Natural killer cell treated with Interleukin-12 subunit alpha and Interleukin-12 subunit beta and Interleukin-15 and Interleukin-18, amount 100 ng/mL, for 72 hours (primary cell): ENCODE results near the gene DIP2C. TPM values are rescaled to one million over a fixed set of nuclear protein-coding genes. Genes with fewer than 3 reads are reported as not detected.
"Not testable (repeated sequence)": the region's sequence is repeated elsewhere in the genome, so short reads cannot be mapped to it uniquely, and the experiment has no call there.

Experiments used
- ATAC-seq, 2 donors: fragments of 150-1000 bp; cut with Tn5 transposase in 1 of 2; sonication (Bioruptor Pico), chemical (Tn5 transposase) in 1 of 2; 2 replicates each; pipeline ENCODE4 v1.10.0; 2021
- DNase-seq: peaks from one replicate; pipeline ENCODE4 v3.0.0; 2022; ENCODE audit warnings: low spot score
- H3K27ac Mint-ChIP-seq, 2 donors: 1 replicate in 1 of 2; 2 replicates in 1 of 2; pipeline ENCODE4 v1.8.0; 2022; ENCODE audit warnings: mixed read lengths in 2 of 2, mild to moderate bottlenecking in 1 of 2, moderate library complexity in 1 of 2
- H3K27me3 Mint-ChIP-seq, 2 donors: 1 replicate in 1 of 2; 2 replicates in 1 of 2; pipeline ENCODE4 v1.8.0; 2022; ENCODE audit warnings: mixed read lengths in 2 of 2
- H3K36me3 Mint-ChIP-seq: one replicate; pipeline ENCODE4 v1.8.0; 2022; ENCODE audit warnings: mixed read lengths
- H3K4me1 Mint-ChIP-seq, 2 donors: 1 replicate in 1 of 2; 2 replicates in 1 of 2; pipeline ENCODE4 v1.8.0; 2022; ENCODE audit warnings: low read depth in 2 of 2, mixed read lengths in 2 of 2, mild to moderate bottlenecking in 1 of 2
- H3K4me3 Mint-ChIP-seq: one replicate; pipeline ENCODE4 v1.8.0; 2022; ENCODE audit warnings: mixed read lengths
- H3K9me3 Mint-ChIP-seq: 2 replicates; pipeline ENCODE4 v1.8.0; 2022; ENCODE audit warnings: mixed read lengths
- total RNA-seq, 2 donors: library from RNA; stranded (reverse); gene quantifications; one replicate each; pipeline ENCODE4 v1.2.3, GENCODE V29; 2022

DIP2C gene
- total RNA-seq, 2 donors from 2014 or later, result 0.57 to 0.98 TPM

- Mint-ChIP-seq H3K4me3 (no peak overlapping the region), H3K36me3 (no peaks in the 10 kb centered on the region), H3K4me1 (peaks cover 0 to 13% of the 10 kb centered on the region in 2 donors), H3K27ac (no peak overlapping the region), H3K9me3 (no peaks in the 10 kb centered on the region), H3K27me3 (peaks cover 0 to 2% of the 10 kb centered on the region in 2 donors)
- DNase-seq (no peak), ATAC-seq (no peak)
Measured at GRCh38 chr10:612696-613095, 76.8 kb downstream of the DIP2C start.

- not testable (repeated sequence) for H3K27me3 Mint-ChIP-seq, H3K4me3 Mint-ChIP-seq
- peaks cover 0 to 13% of the 10 kb centered on the region in 2 donors for H3K4me1 Mint-ChIP-seq
Measured at GRCh38 chr10:610642-611305, 78.7 kb downstream of the DIP2C start.

GRCh38 chr10:609868-610545 is 79.5 kb downstream of the DIP2C start:
- no peak overlapping the region for H3K27ac Mint-ChIP-seq

More at GRCh38 chr10:610642-611305, 78.7 kb downstream of the DIP2C start:
- not testable (repeated sequence) for H3K27ac Mint-ChIP-seq, H3K9me3 Mint-ChIP-seq, ATAC-seq, DNase-seq, H3K36me3 Mint-ChIP-seq

GRCh38 chr10:609262-609658 is 80.2 kb downstream of the DIP2C start:
- H3K4me3 Mint-ChIP-seq, result no peak overlapping the region
- H3K27me3 Mint-ChIP-seq, result peaks cover 6 to 8% of the 10 kb centered on the region in 2 donors
- H3K9me3 Mint-ChIP-seq, result no peaks in the 10 kb centered on the region
- peaks cover 0 to 13% of the 10 kb centered on the region in 2 donors for H3K4me1 Mint-ChIP-seq
- no peaks in the 10 kb centered on the region for H3K36me3 Mint-ChIP-seq
- no peak for DNase-seq
- no peak for ATAC-seq
- H3K27ac Mint-ChIP-seq, result no peak overlapping the region

More at GRCh38 chr10:609868-610545, 79.5 kb downstream of the DIP2C start:
- DNase-seq (no peak), ATAC-seq (no peak)
- peaks cover 6% of the 10 kb centered on the region in 2 donors for H3K27me3 Mint-ChIP-seq
- no peak overlapping the region for H3K4me3 Mint-ChIP-seq
- no peaks in the 10 kb centered on the region for H3K36me3 Mint-ChIP-seq
- H3K9me3 Mint-ChIP-seq, result no peaks in the 10 kb centered on the region
- peaks cover 0 to 13% of the 10 kb centered on the region in 2 donors for H3K4me1 Mint-ChIP-seq

GRCh38 chr10:608331-609261 is 80.9 kb downstream of the DIP2C start:
- no peaks in the 10 kb centered on the region for H3K36me3 Mint-ChIP-seq
- DNase-seq, result no peak
- H3K4me1 Mint-ChIP-seq, result peaks cover 0 to 13% of the 10 kb centered on the region in 2 donors
- H3K27me3 Mint-ChIP-seq, result peaks cover 8% of the 10 kb centered on the region in 2 donors
- H3K9me3 Mint-ChIP-seq, result no peaks in the 10 kb centered on the region
- H3K4me3 Mint-ChIP-seq, result no peak overlapping the region
- ATAC-seq, result no peak
- no peak overlapping the region for H3K27ac Mint-ChIP-seq

- ATAC-seq (no peak), DNase-seq (no peak)
- H3K9me3 Mint-ChIP-seq, result no peaks in the 10 kb centered on the region
- H3K4me1 Mint-ChIP-seq, result peaks cover 0 to 13% of the 10 kb centered on the region in 2 donors
- H3K36me3 Mint-ChIP-seq, result no peaks in the 10 kb centered on the region
- peaks cover 8% of the 10 kb centered on the region in 2 donors for H3K27me3 Mint-ChIP-seq
- no peak overlapping the region for H3K27ac Mint-ChIP-seq
- no peak overlapping the region for H3K4me3 Mint-ChIP-seq
Measured at GRCh38 chr10:607545-608185, 81.8 kb downstream of the DIP2C start.

- no peak overlapping the region for H3K4me3 Mint-ChIP-seq
- peaks cover 8% of the 10 kb centered on the region in 2 donors for H3K27me3 Mint-ChIP-seq
- no peak overlapping the region for H3K27ac Mint-ChIP-seq
- peaks cover 0 to 13% of the 10 kb centered on the region in 2 donors for H3K4me1 Mint-ChIP-seq
- no peak for DNase-seq
- ATAC-seq, result no peak
- no peaks in the 10 kb centered on the region for H3K36me3 Mint-ChIP-seq
- no peaks in the 10 kb centered on the region for H3K9me3 Mint-ChIP-seq
Measured at GRCh38 chr10:606762-607544, 82.5 kb downstream of the DIP2C start.

- Mint-ChIP-seq H3K36me3 (no peaks in the 10 kb centered on the region), H3K4me1 (peaks cover 0 to 13% of the 10 kb centered on the region in 2 donors), H3K4me3 (no peak overlapping the region), H3K9me3 (no peaks in the 10 kb centered on the region), H3K27ac (no peak overlapping the region), H3K27me3 (peaks cover 8% of the 10 kb centered on the region in 2 donors)
- no peak for DNase-seq
- no peak for ATAC-seq
Measured at GRCh38 chr10:605632-606325, 83.7 kb downstream of the DIP2C start.

- ATAC-seq, result no peak
- Mint-ChIP-seq H3K9me3 (no peaks in the 10 kb centered on the region), H3K4me1 (peaks cover 0 to 7% of the 10 kb centered on the region in 2 donors), H3K27me3 (peaks cover 8% of the 10 kb centered on the region in 2 donors), H3K36me3 (no peaks in the 10 kb centered on the region), H3K27ac (no peak overlapping the region), H3K4me3 (no peak overlapping the region)
- DNase-seq, result no peak
Measured at GRCh38 chr10:604716-605631, 84.5 kb downstream of the DIP2C start.

- H3K4me3 Mint-ChIP-seq, result no peak overlapping the region
- no peak overlapping the region for H3K27ac Mint-ChIP-seq
- peaks cover 0 to 2% of the 10 kb centered on the region in 2 donors for H3K4me1 Mint-ChIP-seq
- H3K36me3 Mint-ChIP-seq, result no peaks in the 10 kb centered on the region
- no peaks in the 10 kb centered on the region for H3K9me3 Mint-ChIP-seq
- DNase-seq (no peak), ATAC-seq (no peak)
- peaks cover 8 to 15% of the 10 kb centered on the region in 2 donors for H3K27me3 Mint-ChIP-seq
Measured at GRCh38 chr10:603745-604144, 85.7 kb downstream of the DIP2C start.

GRCh38 chr10:602391-603005 is 87.0 kb downstream of the DIP2C start:
- Mint-ChIP-seq H3K27me3 (peaks cover 8 to 15% of the 10 kb centered on the region in 2 donors), H3K27ac (no peak overlapping the region), H3K4me1 (no peaks in the 10 kb centered on the region), H3K4me3 (no peak overlapping the region), H3K9me3 (no peaks in the 10 kb centered on the region), H3K36me3 (no peaks in the 10 kb centered on the region)
- ATAC-seq, result no peak
- DNase-seq, result no peak
